OCI-LY3 (cell line): Measurements from ENCODE around the gene CEP85L.

Experiments
- CTCF ChIP-seq: fragments of 200-600, 300-600 bp; sonication (generic); IDR thresholded peaks from 2 replicates; pipeline ENCODE4 v1.5.1; 2014; ENCODE audit warnings: antibody characterized with exemption, low read length, low read depth
- EZH2phosphoT487 ChIP-seq: fragments of 200-600 bp; shearing (Covaris generic); IDR thresholded peaks from 2 replicates; pipeline ENCODE4 v1.6.1; 2018; ENCODE audit warnings: antibody characterized with exemption, mixed run types, low read depth

- TF ChIP-seq CTCF (no peak), EZH2phosphoT487 (no peak)
Measured at GRCh38 chr6:118672678-118673077, 21.3 kb upstream of the CEP85L start.
